Chondrocyte (in vitro differentiated cells): ENCODE data around the gene PITPNM3. TPM values are rescaled to one million over a fixed set of nuclear protein-coding genes. Genes with fewer than 3 reads are reported as not detected.
"Not testable (repeated sequence)": the region's sequence is repeated elsewhere in the genome, so short reads cannot be mapped to it uniquely, and the experiment has no call there.

Experiments
- DNase-seq: peaks from one replicate; pipeline ENCODE4 v3.0.0; 2021; ENCODE audit warnings: mixed read lengths, low spot score
- H3K27ac Mint-ChIP-seq: one replicate; pipeline ENCODE4 v1.8.0; 2021; ENCODE audit warnings: mild to moderate bottlenecking, moderate library complexity, mixed read lengths; ENCODE audit not compliant: unreplicated experiment
- H3K27me3 Mint-ChIP-seq: 2 replicates; pipeline ENCODE4 v1.8.0; 2021; ENCODE audit warnings: low read depth, mixed read lengths
- H3K36me3 Mint-ChIP-seq: 2 replicates; pipeline ENCODE4 v1.8.0; 2021; ENCODE audit warnings: low read depth, mixed read lengths
- H3K4me1 Mint-ChIP-seq: 2 replicates; pipeline ENCODE4 v1.8.0; 2021; ENCODE audit warnings: low read depth, mild to moderate bottlenecking, mixed read lengths
- H3K4me3 Mint-ChIP-seq: one replicate; pipeline ENCODE4 v1.8.0; 2021; ENCODE audit warnings: mild to moderate bottlenecking, moderate library complexity, mixed read lengths; ENCODE audit not compliant: unreplicated experiment
- H3K9me3 Mint-ChIP-seq: 2 replicates; pipeline ENCODE4 v1.8.0; 2021; ENCODE audit warnings: low read depth, mixed read lengths
- CTCF ChIP-seq: fragments of 200-600 bp; sonication (generic); IDR thresholded peaks from 2 replicates; pipeline ENCODE4 v1.5.0; 2021; ENCODE audit warnings: antibody characterized with exemption, mild to moderate bottlenecking, moderate library complexity
- total RNA-seq: library from RNA; stranded (reverse); gene quantifications from 3 replicates; pipeline ENCODE4 v1.2.1, GENCODE V29; 2021

The PITPNM3 gene
- total RNA-seq, 1 donor from 2014 or later = 5.7 TPM

DNA sequence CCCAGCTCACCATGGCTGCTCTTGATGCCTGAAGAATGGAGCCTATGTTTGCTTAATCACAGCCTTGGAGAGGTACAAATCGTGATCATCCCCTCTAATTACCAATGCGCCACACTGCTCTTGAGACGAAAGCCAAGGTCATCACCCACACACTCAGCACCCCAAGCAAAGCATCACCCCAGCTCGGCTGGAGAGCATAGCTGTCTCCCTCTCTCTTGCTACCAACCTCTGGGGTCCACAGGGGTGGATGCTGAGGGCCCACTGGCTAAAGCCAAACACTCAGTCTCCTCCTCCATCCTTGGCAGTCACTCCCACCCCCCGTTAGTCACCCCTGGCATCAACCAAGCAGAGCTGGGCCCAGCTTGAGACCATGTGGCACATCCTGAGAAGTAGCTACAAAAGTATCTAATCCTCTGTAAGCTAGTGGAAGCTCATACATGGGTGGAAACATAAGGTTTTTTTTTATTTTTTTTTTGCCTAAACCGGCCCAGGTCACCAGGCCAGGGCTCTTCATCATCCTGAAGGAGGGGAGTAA is 67.3 kb downstream of the PITPNM3 start:
- Mint-ChIP-seq H3K27ac (no peak overlapping the region), H3K36me3 (no peaks in the 10 kb centered on the region), H3K27me3 (no peaks in the 10 kb centered on the region), H3K9me3 (no peaks in the 10 kb centered on the region), H3K4me3 (no peak overlapping the region), H3K4me1 (peaks cover 10% of the 10 kb centered on the region)
- TF ChIP-seq CTCF = no peak
- DNase-seq = peak; percentile 60

DNA sequence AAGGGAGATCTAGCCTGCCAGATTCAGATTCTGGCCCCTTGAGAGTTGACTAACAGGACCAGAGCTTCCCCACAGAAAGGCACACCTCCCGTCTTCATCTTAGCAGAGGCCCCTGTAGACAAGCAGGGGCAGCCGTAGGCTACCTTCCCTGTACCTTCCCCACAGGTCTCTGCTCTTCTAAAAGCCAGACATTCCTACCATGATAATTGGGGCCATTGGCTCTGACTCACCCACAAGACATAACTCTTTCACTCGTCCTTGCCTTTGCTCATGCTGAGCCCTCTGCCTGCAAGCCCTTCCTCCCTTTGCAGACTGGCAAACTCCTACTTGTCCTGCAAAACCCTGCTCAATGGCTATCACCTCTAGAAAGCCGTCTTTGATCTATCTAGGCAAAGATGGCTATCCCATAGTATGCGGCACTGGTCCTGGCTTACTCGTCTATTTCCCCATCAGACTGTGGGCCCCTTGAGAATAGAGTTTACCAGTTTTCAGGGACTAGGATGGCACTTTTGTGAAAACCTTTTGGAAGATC is 68.3 kb downstream of the PITPNM3 start:
- no peak overlapping the region for H3K4me3 Mint-ChIP-seq
- H3K27ac Mint-ChIP-seq = no peak overlapping the region
- no peak for DNase-seq
- H3K9me3 Mint-ChIP-seq = no peaks in the 10 kb centered on the region
- no peak for TF ChIP-seq CTCF
- H3K4me1 Mint-ChIP-seq = peaks cover 10% of the 10 kb centered on the region
- H3K36me3 Mint-ChIP-seq = no peaks in the 10 kb centered on the region
- no peaks in the 10 kb centered on the region for H3K27me3 Mint-ChIP-seq

- DNase-seq = peak; percentile 62
- Mint-ChIP-seq H3K27ac (no peak overlapping the region), H3K4me1 (peaks cover 10% of the 10 kb centered on the region), H3K4me3 (no peak overlapping the region), H3K36me3 (peaks cover under 1% of the 10 kb centered on the region), H3K9me3 (no peaks in the 10 kb centered on the region), H3K27me3 (no peaks in the 10 kb centered on the region)
- TF ChIP-seq CTCF = no peak
Measured at GRCh38 chr17:6487251-6488007, 68.9 kb downstream of the PITPNM3 start.

GRCh38 chr17:6485646-6486412 is 70.5 kb downstream of the PITPNM3 start:
- no peak for TF ChIP-seq CTCF
- H3K4me1 Mint-ChIP-seq = peaks cover 10% of the 10 kb centered on the region
- H3K36me3 Mint-ChIP-seq = peaks cover 5% of the 10 kb centered on the region
- no peak for DNase-seq
- H3K27ac Mint-ChIP-seq = no peak overlapping the region
- H3K27me3 Mint-ChIP-seq = peaks cover 6% of the 10 kb centered on the region
- H3K9me3 Mint-ChIP-seq = no peaks in the 10 kb centered on the region
- H3K4me3 Mint-ChIP-seq = no peak overlapping the region

GRCh38 chr17:6483507-6483906 is 72.8 kb downstream of the PITPNM3 start:
- no peak overlapping the region for H3K4me3 Mint-ChIP-seq
- H3K9me3 Mint-ChIP-seq = no peaks in the 10 kb centered on the region
- peaks cover 10% of the 10 kb centered on the region for H3K4me1 Mint-ChIP-seq
- no peak overlapping the region for H3K27ac Mint-ChIP-seq
- no peak for TF ChIP-seq CTCF
- H3K36me3 Mint-ChIP-seq = peaks cover 5% of the 10 kb centered on the region
- H3K27me3 Mint-ChIP-seq = peaks cover 6% of the 10 kb centered on the region
- no peak for DNase-seq

GRCh38 chr17:6482796-6483195 is 73.6 kb downstream of the PITPNM3 start:
- not testable (repeated sequence) for H3K36me3 Mint-ChIP-seq

More at GRCh38 chr17:6482796-6483195, 73.6 kb downstream of the PITPNM3 start:
- not testable (repeated sequence) for H3K9me3 Mint-ChIP-seq, H3K27ac Mint-ChIP-seq, H3K4me1 Mint-ChIP-seq, H3K4me3 Mint-ChIP-seq, DNase-seq, H3K27me3 Mint-ChIP-seq
